HCT116 (cell line): ENCODE data around the gene PSMC5.

Source experiments
- CTCF ChIP-seq, 3 experiments: fragments of 200-600 bp in 1 of 3; sonication (generic) in 1 of 3; IDR thresholded peaks in 2 of 3; conservative IDR thresholded peaks in 1 of 3; 2 replicates each; pipeline ENCODE4 v1.5.1; 2012 to 2017; ENCODE audit warnings: low read depth in 2 of 3, low read length in 2 of 3, antibody characterized with exemption in 1 of 3, borderline replicate concordance in 1 of 3, control low read depth in 1 of 3, mild to moderate bottlenecking in 1 of 3, mixed read lengths in 1 of 3, mixed run types in 1 of 3, moderate library complexity in 1 of 3; ENCODE audit not compliant: insufficient read depth in 1 of 3
- EZH2 ChIP-seq: fragments of 200-600 bp; sonication (generic); IDR thresholded peaks from 2 replicates; pipeline ENCODE4 v1.6.1; 2017; ENCODE audit warnings: antibody characterized with exemption, mixed run types
- FOSL1 ChIP-seq: IDR thresholded peaks from 2 replicates; pipeline ENCODE4 v1.6.1; 2012; ENCODE audit warnings: low read depth
- JUND ChIP-seq: IDR thresholded peaks from 2 replicates; pipeline ENCODE4 v1.6.1; 2012
- POLR2A ChIP-seq: IDR thresholded peaks from 2 replicates; pipeline ENCODE4 v1.7.0; 2011; ENCODE audit warnings: borderline replicate concordance; ENCODE audit not compliant: insufficient read depth, insufficient read length; ENCODE audit errors: extremely low read depth
- POLR2AphosphoS5 ChIP-seq: IDR thresholded peaks from 2 replicates; pipeline ENCODE4 v1.6.1; 2011; ENCODE audit warnings: mild to moderate bottlenecking, low read depth, low read length, moderate library complexity
- RAD21 ChIP-seq: IDR thresholded peaks from 2 replicates; pipeline ENCODE4 v1.6.1; 2012; ENCODE audit warnings: low read depth, mild to moderate bottlenecking
- REST ChIP-seq: IDR thresholded peaks from 2 replicates; pipeline ENCODE4 v1.6.1; 2012; ENCODE audit warnings: low read depth
- SIN3A ChIP-seq: IDR thresholded peaks from 2 replicates; pipeline ENCODE4 v1.6.1; 2012; ENCODE audit warnings: low read depth
- SP1 ChIP-seq: IDR thresholded peaks from 2 replicates; pipeline ENCODE4 v1.6.1; 2012; ENCODE audit warnings: low read depth
- YY1 ChIP-seq: IDR thresholded peaks from 2 replicates; pipeline ENCODE4 v1.6.1; 2011; ENCODE audit warnings: low read length, low read depth, moderate library complexity, mild to moderate bottlenecking; ENCODE audit not compliant: insufficient replicate concordance; ENCODE audit errors: extremely low read depth
- ZBTB33 ChIP-seq: IDR thresholded peaks from 2 replicates; pipeline ENCODE4 v1.6.1; 2011; ENCODE audit warnings: mild to moderate bottlenecking, low read length, moderate library complexity; ENCODE audit not compliant: insufficient replicate concordance; ENCODE audit errors: extremely low read depth

GRCh38 chr17:63816123-63816522, 11.1 kb upstream of the PSMC5 start:
- TF ChIP-seq EZH2 (no peak), CTCF (IDR thresholded peaks at IDR 0.05 in 2 of 3, conservative IDR thresholded peaks at IDR 0.05 in 1 of 3; ENCODE audit: borderline replicate concordance in 1 of 3, insufficient read depth in 1 of 3, low read depth in 2 of 3, low read length in 2 of 3) (no peak), POLR2A (no peak), REST (no peak), ZBTB33 (no peak), FOSL1 (no peak), POLR2AphosphoS5 (no peak), YY1 (no peak), SIN3A (no peak), RAD21 (no peak), SP1 (no peak), JUND (no peak)
